NCI-H2227 treated with DMSO at 0.1 percent for 48 hours (cell line): Measurements from ENCODE around the gene LAMTOR5.

Experiments
- DNase-seq: peaks from one replicate; lab custom pipeline; 2025; lab: John Stamatoyannopoulos, UW

The LAMTOR5 gene

GRCh38 chr1:110387048-110387754 is 20.3 kb downstream of the LAMTOR5 start:
- no peak for DNase-seq

- no peak for DNase-seq
Measured at GRCh38 chr1:110385369-110385768, 22.1 kb downstream of the LAMTOR5 start.

GRCh38 chr1:110384581-110385321 is 22.7 kb downstream of the LAMTOR5 start:
- no peak for DNase-seq

GRCh38 chr1:110383251-110383990 is 24.1 kb downstream of the LAMTOR5 start:
- DNase-seq: no peak

- DNase-seq: no peak
Measured at GRCh38 chr1:110380672-110381283, 26.7 kb downstream of the LAMTOR5 start.

- no peak for DNase-seq
Measured at GRCh38 chr1:110375490-110375889, 32.0 kb downstream of the LAMTOR5 start.

GRCh38 chr1:110370827-110371226 is 36.7 kb downstream of the LAMTOR5 start:
- no peak for DNase-seq

- DNase-seq: no peak
Measured at GRCh38 chr1:110364221-110364620, 43.3 kb downstream of the LAMTOR5 start.

GRCh38 chr1:110361856-110362255 is 45.6 kb downstream of the LAMTOR5 start:
- no peak for DNase-seq

- DNase-seq: no peak
Measured at GRCh38 chr1:110360431-110360830, 47.1 kb downstream of the LAMTOR5 start.

- DNase-seq: no peak
Measured at GRCh38 chr1:110356379-110356778, 51.1 kb downstream of the LAMTOR5 start.

GRCh38 chr1:110355321-110355720 is 52.2 kb downstream of the LAMTOR5 start:
- no peak for DNase-seq
